Measurements from ENCODE around the gene RING1.

Gene RING1

DNA sequence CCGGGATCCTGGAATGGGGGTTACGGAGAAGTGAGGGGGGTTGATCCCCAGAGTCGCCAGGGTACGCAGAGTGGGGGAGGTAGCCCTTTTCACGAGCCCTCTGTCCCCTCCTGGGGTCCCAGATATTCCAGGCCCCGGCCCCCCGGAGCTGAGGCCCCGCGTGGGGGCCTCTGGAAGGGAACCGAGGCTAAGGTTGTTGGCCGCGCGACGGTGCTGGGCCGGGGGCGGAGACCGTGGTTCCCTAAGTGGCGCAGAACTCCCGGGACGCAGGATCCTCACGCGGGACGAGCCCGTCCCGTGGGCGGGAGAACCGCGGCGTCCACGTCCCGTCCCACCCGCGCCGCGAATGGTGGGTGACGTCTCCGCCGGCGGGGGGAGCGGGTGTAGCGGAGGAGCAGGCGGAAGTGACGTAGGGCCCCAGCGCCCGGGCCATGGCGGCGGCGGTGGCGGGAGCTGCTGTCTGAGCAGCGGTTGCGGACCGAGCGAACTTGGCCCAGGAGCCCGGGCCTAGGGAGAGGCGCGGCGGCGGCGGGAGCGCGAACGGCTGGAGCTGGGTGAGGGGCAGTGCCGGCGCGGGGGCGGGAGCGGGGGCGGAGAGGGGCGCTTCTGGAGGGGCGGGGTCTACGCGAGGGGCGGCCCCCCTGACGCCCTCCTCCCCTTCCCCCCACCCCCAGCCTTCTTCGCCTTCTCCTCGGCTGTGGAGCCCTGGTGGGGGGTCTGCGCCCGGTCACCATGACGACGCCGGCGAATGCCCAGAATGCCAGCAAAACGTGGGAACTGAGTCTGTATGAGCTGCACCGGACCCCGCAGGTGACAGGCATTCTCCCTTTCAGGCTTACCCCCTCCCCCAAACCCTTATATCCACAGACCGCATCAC is at the start of gene RING1:
Gene RING1 (plus strand): TSS at position 410 of the 877 bp plus-strand sequence. CDS start 323 bp downstream, at position 733.
- DNase-seq = peak in 12 of 14 donors; percentile 60 to 89 (median 78)

DNA sequence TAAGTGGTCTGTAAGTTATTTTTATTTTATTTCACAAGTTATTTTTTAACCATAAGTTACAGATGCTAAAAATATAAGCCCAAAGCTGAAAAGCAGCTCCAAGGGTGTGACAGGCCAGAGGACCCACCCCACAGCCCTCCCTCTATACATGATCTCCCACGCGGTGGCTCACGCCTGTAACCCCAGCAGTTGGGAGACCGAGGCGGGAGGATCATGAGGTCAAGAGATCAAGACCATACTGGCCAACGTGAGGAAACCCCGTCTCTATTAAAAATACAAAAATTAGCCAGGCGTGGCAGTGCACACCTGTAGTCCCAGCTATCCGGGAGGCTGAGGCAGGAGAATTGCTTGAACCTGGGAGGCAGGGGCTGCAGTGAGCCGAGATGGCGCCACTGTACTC is 48.2 kb upstream of the RING1 start:
- DNase-seq = no peak

DNA sequence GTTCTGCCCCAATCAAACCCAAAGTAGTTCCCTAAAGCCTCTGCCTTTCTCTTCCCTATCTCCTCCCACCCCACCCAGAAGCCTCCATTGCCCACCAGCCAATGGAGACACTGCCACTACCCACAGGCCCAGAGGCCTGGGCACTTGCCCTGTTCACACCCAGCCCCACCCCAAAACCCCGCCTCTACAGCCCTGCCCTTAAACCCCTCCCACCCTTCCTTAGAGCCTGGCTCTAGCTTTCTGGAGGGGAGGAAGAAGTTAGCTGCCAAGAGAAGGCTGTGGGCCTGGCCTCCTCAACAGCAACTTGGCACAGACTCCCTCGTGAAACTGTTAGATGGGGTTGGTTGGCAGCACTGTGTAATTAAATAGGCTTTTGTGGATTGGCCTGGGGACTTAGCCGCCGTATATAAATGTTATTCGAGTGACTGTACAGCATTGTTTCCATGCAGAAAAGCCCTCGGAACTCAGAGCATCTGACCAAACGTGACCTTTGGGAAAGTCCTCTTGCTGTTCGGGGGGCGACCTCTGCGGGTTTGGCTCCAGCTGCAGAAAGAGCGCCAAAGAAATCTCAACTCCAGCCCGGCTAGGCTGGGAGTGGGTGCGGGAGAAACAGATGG is 47.5 kb upstream of the RING1 start:
- peak in 6 of 14 donors; percentile 0 to 42 (median 12) for DNase-seq

DNA sequence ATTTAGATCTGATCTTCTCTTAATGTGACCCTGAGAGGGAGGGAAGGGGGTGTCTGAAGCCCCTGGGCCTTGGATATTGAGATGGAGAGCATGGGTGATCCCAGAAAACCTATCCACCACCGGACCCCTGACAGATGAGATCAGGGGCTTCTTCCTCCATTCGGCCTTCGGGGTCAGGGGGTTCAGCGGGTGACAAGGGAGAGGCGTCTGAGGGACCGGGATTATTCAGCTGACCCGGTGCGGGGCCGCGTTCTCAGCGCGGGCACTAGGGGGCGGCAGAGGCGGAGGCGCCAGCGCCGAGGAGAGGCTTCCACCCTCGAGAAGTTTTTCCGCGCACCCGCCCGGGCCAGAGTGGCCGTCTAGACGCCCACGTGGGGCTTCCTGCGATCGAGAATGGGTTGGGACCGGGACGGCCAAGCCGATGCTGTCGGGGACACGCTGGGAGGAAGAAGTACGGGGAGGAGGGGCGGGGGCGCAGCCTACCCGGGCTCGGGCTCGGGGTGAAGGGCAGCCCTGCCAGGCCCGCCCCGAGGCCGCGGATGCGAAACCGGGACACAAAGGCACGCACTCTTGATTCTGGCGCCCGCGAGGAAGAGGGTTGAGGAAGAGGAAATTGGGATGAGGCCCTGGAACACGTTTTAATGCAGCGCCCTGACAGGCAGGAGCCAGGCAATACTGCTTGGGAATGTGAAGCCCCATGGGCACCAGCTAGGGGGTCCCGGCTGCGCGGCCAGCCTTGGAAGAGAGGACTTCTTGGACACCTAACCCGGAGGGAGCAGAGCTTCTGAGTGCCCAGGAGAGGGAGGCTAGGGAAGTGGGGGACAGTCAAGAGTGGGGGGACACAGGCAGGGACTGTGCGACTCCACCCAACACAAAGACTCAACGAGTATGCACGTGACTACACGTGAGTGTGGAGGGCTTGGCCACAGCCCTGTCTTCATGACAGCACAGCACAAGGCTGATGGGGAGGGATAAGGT is 46.7 kb upstream of the RING1 start:
- peak in 13 of 14 donors; percentile 18 to 81 (median 59) for DNase-seq

DNA sequence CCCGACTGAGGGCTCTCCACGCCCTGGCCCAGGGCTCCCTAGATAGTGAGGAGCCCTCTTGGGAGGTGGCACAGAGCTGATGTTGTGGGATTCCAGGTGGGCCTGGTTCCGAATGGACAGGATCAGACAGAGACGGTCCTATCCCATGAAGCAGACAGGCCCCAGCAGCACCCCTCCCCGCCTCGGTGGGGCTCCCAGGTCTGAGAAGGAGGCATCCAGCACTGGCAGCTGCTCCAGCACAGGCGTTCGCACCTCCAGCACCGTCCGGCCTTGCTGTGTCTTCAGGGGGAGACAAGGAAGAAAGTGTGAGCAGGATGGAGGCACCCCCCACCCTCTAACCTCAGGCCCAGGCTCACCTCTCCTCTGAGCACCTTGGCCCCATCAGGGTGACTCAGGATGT is 44.8 kb upstream of the RING1 start:
- DNase-seq = no peak

DNA sequence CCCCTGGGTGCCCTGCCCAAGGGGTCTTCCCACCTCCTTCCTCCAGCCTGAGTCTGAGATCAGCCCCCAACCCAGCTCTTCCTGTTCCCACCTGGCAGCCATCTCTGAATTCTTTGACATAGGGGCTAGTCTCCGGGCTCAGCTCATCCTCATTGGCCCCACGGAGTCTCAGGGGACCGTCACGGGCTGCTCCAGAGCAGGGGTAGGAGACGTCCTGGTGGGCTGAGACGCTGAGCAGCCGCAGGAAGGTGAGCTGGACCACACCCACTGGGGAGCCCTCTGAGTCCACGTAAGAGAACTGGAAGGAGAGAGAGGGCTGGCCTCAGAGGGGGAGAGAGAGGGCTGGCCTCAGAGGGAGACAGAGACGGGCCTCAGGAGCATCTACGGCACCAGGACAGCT is 44.1 kb upstream of the RING1 start:
- DNase-seq = no peak

DNA sequence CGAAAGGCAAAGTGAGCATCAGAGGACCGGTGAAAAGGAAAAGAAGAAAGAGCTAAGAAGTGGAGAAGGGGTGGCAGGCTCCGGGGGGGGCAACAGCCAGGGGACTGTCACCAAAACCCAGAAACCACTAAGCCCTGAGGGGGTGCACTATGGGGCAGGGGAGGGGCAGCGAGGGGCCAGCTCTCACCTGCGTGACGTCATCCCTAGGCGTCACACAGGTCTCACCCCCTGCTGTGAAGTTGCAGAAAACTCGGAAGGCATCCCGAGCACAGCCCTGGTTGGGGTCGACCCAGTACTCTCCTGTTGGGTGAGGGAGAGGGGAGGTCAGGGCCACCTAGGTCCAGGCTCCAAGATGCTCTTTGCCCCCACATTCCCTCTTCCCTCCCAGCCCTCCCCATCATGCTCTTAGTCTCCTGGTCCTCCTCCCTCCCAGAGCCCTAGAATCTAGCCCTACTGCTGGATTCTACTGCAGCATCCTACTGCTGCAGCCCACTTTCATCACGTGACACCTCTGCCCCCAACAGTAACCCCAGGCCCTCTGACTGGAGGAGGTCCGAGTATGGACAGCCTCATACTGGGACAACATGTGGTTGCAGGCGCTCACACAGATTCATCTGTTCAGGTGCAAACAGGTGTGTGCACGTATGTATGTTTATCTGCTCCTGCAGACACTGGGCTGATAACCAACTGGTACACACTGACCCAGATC is 43.5 kb upstream of the RING1 start:
- no peak for DNase-seq

DNA sequence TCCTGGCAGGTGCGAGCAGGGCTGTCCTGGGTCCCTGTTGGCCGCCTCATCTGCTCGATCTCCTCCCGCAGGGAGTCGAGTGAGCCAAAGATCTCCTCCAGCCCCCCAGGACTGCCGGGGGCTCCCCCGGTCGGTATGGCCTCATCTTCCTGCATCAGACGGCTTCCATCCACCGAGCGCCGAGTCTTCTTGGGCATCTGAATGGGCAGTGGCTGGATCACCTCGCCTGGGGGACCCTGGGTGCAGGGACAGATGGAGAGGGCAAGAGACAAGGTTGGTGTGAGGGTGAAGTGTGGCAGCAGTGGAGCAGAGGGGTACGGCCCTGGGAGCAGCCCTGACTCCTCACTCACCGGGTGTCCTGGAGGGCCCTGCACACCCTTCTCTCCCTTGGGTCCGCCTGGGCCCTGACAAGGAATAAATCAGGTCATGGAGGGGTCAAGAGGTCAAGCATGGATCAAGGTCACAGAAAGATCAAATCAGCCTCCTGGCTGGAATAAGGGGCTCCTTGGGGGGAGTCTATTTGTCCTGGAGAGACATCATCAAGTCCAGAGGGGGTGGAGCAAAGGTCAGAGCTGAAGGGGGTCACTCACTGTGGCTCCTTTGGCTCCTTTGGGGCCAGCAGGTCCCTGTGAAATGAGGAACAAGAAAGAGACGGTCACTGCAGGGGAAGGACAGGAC is 42.6 kb upstream of the RING1 start:
- no peak for DNase-seq

DNA sequence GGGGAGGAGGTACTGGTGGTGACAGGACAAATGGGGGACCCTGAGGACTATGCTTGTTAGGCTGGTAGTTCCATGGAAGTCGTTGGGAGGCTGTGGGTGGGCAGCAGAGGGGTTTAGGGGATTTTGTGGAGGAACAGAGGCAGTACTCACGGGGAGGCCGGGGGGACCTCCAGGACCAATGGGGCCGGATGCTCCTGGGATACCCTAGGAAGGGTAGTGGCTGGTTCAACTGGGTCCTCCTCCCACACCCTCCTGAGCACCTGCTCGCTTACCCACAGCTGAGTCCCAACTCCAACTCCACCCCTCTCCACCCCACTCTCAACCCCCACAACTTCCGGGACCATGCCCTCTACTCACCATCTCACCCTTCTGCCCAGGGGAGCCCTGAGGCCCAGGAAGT is 41.9 kb upstream of the RING1 start:
- no peak for DNase-seq

DNA sequence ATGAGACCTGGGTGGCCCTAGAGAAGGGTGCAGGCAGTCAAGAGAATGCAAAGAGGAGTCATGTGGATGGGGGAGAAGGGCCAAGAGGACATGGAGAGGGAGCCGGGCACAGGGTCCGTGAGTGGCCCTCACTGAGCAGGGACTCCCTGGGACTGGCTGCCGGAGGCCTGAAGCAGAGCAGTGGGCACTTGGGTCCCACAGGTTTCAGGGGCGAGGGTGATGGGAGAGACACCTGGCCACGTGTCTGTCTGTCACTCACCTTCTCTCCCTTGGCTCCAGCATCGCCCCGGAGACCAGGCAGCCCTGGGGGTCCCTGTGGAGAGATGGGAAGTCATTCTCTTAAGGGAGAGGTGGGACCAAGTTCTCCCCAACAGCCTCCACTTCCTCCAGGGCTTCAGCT is 41.5 kb upstream of the RING1 start:
- no peak for DNase-seq

DNA sequence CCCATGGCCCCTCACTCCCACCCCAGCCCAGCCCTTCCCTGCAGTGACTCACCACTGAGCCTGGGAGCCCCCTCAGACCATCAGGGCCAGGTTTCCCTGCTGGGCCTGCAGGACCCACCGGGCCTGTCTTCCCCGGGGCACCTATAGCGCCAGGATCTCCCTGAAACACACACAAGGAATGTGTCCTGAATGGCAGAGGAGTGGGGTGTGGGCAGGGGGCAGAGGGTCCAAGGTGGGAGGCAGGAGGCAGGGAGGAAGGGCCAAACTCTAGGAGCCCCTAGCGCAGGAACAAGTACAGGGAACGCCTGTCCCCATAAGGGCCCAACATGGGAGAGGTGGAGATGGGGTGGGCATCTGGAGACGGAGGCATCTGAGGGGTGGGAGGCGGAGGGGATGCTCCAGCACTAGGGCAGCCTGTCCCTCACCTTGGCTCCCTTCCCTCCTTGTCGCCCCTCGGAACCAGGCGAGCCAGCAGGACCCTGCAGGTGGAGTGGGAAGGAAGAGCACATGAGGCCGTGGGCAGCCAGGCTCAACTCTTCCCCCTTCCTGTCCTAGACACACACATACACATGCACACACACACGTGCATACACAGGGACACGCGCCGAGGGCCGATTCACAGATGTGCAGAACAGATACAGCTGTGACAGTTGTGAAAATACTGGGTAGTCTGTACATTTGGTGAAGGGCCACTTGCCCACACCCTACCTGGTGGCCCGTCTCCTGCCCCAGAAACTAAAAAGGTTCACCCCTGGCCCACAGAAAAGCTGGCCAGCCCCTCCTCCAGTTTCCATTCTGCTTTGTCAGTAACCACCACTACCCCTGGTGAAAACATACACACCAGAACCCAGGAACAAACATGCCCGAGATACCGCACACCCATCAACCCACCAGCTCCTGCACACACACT is 40.7 kb upstream of the RING1 start:
- DNase-seq = no peak

DNA sequence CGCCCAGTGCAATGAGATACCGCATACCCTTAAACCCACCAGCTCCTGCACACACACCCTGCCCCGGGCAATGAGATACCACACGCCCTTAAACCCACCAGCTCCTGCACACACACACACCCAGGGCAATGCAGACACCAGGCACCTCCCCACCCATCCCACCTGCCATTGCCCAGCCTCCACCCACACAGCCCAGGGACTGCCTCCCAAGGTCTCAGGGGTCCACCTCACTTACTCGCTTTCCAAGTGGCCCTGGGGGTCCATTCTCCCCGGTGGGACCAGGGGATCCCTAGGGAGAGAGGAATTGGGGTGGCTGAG is 40.1 kb upstream of the RING1 start:
- DNase-seq = no peak

DNA sequence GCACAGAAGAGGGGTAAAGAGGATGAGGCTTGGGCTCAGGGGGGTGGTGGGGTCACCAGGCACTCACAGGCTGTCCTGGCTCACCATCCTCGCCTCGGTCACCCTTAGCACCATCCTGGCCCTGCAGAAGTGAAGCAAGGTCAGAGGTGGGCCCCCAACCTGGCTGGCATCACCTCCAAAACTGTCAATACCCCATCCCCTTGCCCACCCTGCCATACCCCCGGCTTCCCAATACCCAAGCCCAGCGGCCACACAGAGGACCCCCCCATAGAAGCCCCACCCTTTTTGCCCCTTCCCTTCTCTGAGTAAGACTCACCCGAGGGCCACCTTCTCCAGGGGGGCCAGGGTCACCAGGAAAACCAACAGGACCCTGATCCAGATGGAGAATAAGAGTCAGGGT is 39.7 kb upstream of the RING1 start:
- no peak for DNase-seq

DNA sequence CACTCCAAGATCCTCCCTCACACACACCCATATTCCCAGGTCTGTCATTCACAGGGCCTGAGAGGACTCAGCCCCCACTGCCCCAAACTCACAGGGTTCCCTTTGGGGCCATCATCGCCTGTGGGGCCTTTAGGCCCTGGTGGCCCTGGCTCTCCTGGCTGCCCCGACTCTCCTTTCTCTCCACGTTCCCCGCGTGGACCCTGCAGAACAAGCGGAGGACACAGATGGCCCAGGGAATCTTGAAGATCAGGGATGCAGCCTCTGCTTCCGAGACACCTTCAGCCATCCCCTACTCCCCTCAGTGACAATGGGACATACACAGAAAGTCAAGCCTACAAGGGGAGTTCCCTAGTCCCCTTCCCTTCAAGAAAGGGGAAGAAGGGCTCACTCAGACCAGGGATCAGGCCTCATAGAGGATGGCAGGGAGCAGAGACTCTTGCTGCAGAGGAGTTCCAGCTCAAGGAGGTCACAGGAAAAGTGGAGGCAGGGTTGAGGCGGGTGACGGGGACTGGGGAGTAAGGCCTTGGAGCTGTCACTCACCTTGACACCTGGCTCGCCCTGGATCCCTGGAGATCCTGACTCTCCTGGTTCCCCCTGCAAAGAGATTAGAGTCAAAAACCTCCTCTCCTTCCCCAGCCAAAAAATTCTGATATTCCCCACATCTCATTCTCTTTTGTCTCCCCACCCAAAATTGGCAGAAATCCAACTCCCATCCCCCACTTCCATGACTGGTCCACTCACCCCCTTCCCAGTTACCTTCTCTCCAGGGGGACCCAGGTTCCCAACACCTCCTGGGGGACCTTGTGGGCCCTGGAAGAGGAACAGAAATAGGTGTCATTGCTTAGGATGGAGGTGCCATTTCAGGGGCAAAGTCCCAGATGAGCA is 38.8 kb upstream of the RING1 start:
- no peak for DNase-seq

DNA sequence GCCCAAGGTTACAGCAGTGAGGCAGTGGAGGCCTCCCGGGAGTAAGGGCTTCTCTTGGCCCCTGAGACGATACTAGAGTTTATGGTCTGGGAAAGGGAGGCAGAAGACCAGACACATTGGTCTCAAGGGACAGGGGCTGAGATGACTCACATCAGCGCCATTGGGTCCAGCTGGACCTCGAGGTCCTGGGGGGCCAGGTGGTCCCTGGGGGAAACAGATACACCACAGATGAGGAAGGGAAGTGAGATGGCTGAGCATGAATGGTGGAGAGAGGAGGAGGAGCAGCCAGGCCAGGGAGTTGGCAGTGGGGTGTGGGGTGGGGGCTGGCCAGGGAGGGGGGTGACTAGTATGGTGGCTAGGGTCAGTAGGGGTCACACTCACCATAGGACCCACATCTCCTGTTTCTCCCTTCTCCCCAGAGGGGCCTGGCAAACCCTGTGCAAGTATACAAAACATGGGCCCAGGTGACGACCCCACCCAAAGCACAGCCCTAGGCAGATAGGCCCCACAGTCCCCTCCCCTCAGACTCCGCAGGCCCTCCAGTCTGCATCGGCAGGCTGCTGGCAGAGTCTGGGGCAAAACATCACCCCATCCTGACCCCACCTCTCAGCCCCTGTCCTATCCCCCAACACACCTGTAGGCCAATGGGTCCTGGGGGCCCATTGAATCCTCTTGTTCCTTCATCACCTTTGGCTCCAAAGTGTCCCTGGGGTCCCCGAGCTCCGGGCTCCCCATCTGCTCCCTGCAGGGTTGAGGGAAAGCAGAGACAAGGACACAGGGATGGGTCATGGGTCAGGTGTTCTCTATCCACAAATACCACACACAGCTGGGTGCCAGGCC is 37.9 kb upstream of the RING1 start:
- no peak for DNase-seq

DNA sequence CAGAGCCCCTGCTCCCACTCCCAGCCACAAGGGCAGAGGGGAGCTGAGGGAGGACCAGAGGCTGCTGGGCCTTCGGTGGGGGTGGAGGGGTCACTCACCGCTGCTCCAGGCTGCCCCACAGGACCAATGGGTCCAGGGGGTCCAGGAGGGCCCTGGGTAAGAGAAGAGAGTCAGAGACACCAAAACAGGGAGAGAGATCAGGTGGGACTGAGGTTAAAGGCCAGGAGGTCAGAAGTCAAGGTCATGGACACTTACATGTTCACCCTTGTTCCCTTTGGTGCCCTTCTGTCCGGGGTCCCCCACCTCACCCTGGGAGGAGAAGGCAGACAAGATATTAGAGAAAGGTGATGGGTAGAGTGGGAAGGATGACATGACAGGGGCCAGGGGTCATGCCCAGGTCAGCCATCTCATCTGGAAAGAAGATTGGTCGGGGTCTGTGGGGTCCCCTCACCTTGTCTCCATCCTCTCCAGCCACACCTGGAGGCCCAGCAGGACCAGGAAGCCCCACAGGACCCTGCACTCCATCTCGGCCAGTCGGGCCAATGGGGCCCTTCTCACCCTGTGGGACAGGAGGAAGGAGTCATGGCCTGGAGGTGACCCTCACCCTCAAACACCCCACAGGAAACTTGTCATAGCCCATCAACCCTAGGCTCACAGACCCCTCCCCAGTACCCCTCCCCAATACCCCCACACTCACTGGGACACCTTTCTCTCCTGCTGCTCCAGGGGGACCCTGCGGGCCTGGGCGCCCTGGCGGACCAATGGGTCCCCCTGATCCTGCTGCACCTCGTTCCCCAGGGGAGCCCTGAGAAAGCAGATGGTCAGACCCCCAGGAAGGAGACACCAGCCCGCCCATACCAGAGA is 37.1 kb upstream of the RING1 start:
- DNase-seq = no peak

DNA sequence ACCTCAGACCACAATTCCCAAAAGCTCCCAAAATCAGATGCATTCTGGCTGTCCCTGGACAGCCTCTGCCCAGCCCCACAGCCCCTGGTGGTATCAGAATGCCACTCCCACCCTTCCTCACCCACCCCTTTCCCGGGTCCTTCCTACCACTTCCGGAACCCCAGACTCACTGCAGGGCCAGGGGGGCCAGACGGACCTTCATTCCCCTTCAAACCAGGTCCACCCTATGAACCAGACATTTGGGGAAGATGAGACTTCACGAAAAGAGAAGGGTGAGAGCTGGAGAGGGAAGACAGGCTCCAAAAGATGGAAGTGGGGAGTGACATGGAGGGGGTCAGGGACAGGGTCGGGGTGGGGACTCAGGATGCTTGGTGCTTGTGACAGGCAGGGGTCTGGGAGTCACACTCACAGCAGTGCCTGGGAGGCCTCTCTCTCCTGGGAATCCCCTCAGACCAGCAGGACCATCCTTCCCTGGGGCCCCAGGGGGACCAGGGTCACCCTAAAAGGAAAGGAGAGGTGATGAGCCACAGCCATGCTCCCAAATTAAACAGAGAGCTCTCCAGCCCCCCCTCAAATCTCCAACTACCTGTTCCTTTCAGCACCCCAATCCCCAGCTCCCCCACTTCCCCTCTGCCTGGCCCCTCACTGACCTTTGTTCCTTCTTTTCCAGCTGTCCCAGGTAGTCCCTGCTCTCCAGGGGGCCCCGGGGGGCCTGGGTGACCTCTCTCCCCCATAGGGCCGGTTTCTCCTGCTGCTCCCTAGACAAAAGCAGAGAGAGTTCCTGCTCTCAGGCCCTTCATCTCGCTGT is 36.2 kb upstream of the RING1 start:
- no peak for DNase-seq

All from C1 segment of cervical spinal cord (tissue), 14 donors.